BLaER1 treated with 17β-estradiol and CSF1 and Interleukin-3, amounts not matched to agents 10 nM and 100 nM (cell line): ENCODE measurements around the gene CYREN.
A peak's percentile ranks its signal among the peaks of the same experiment; 100 is the strongest.

Source experiments
- H3K27ac ChIP-seq, 11 experiments: shearing (Covaris generic); formaldehyde crosslinking; 2 replicates each; pipeline ENCODE4 v1.8.1; 2022
- H3K27me3 ChIP-seq, 11 experiments: shearing (Covaris generic); formaldehyde crosslinking; 2 replicates each; pipeline ENCODE4 v1.8.1; 2022
- H3K36me3 ChIP-seq, 11 experiments: shearing (Covaris generic); formaldehyde crosslinking; 2 replicates each; pipeline ENCODE4 v1.8.1; 2022
- H3K4me1 ChIP-seq, 10 experiments: shearing (Covaris generic); formaldehyde crosslinking; 2 replicates each; pipeline ENCODE4 v1.8.1; 2022
- H3K4me2 ChIP-seq, 11 experiments: shearing (Covaris generic); formaldehyde crosslinking; 2 replicates each; pipeline ENCODE4 v1.8.1; 2022
- H3K4me3 ChIP-seq, 10 experiments: shearing (Covaris generic); formaldehyde crosslinking; 2 replicates each; pipeline ENCODE4 v1.8.1; 2022
- H3K9ac ChIP-seq, 11 experiments: shearing (Covaris generic); formaldehyde crosslinking; 2 replicates each; pipeline ENCODE4 v1.8.1; 2022
- H3K9me3 ChIP-seq, 11 experiments: shearing (Covaris generic); formaldehyde crosslinking; replicated peaks in 1 of 11; 2 replicates each; pipeline ENCODE4 v1.8.1; 2022
- H4K20me1 ChIP-seq, 11 experiments: shearing (Covaris generic); formaldehyde crosslinking; 2 replicates each; pipeline ENCODE4 v1.8.1; 2022
- Cebpa-rat ChIP-seq, 11 experiments: shearing (Covaris generic); IDR thresholded peaks; 2 replicates each; pipeline ENCODE4 v1.8.1; 2022

CYREN gene

GRCh38 chr7:135161669-135162068 is 8.8 kb downstream of the CYREN start:
- Histone ChIP-seq H3K36me3 (peaks cover 69 to 78% (median 75%) of the 10 kb centered on the region in 11 experiments), H3K4me2 (peak overlapping the region; percentile 58 to 93 (median 80)), H3K9me3 (peaks cover 37 to 69% (median 53%) of the 10 kb centered on the region in 11 experiments), H3K4me3 (peak overlapping the region in 4 of 10 experiments; percentile 23 to 36 (median 28); a peak in 4 of 20 replicates), H3K27ac (peak overlapping the region; percentile 59 to 89 (median 84); a peak in 21 of 22 replicates), H3K9ac (peak overlapping the region in 7 of 11 experiments; percentile 54 to 71 (median 67); a peak in 12 of 22 replicates), H3K27me3 (no peaks in the 10 kb centered on the region), H4K20me1 (peaks cover 0 to 23% (median 0%) of the 10 kb centered on the region in 11 experiments; a peak in 7 of 22 replicates), H3K4me1 (peaks cover 29 to 46% (median 36%) of the 10 kb centered on the region in 10 experiments)
- TF ChIP-seq Cebpa-rat (IDR thresholded peaks at IDR 0.05): no peak

- peaks cover 29 to 44% (median 35%) of the 10 kb centered on the region in 10 experiments for H3K4me1 ChIP-seq
Measured at GRCh38 chr7:135160858-135161653, 9.5 kb downstream of the CYREN start.

GRCh38 chr7:135160098-135160857 is 10.2 kb downstream of the CYREN start:
- H3K4me1 ChIP-seq: peaks cover 29 to 44% (median 35%) of the 10 kb centered on the region in 10 experiments
- H4K20me1 ChIP-seq: peaks cover 0 to 9% (median 0%) of the 10 kb centered on the region in 11 experiments; a peak in 2 of 22 replicates
- H3K9ac ChIP-seq: peak overlapping the region; percentile 54 to 71 (median 67); a peak in 21 of 22 replicates
- no peaks in the 10 kb centered on the region for H3K27me3 ChIP-seq
- peak overlapping the region in 4 of 10 experiments; percentile 1 to 36 (median 10); a peak in 5 of 20 replicates for H3K4me3 ChIP-seq
- peak overlapping the region; percentile 59 to 89 (median 84); a peak in 21 of 22 replicates for H3K27ac ChIP-seq
- H3K9me3 ChIP-seq: peaks cover 51 to 76% (median 67%) of the 10 kb centered on the region in 11 experiments
- peak overlapping the region; percentile 58 to 93 (median 80) for H3K4me2 ChIP-seq
- peaks cover 62 to 76% (median 69%) of the 10 kb centered on the region in 11 experiments for H3K36me3 ChIP-seq
- TF ChIP-seq Cebpa-rat (IDR thresholded peaks at IDR 0.05): no peak

More at GRCh38 chr7:135160858-135161653, 9.5 kb downstream of the CYREN start:
- Histone ChIP-seq H3K4me2 (peak overlapping the region; percentile 58 to 93 (median 80)), H3K27me3 (no peaks in the 10 kb centered on the region), H3K27ac (peak overlapping the region; percentile 59 to 89 (median 84); a peak in 21 of 22 replicates), H3K9ac (peak overlapping the region; percentile 54 to 71 (median 67)), H4K20me1 (peaks cover 0 to 17% (median 0%) of the 10 kb centered on the region in 11 experiments; a peak in 4 of 22 replicates), H3K36me3 (peaks cover 67 to 77% (median 73%) of the 10 kb centered on the region in 11 experiments), H3K4me3 (peak overlapping the region in 7 of 10 experiments; percentile 0 to 36 (median 23); a peak in 7 of 20 replicates), H3K9me3 (peaks cover 43 to 75% (median 59%) of the 10 kb centered on the region in 11 experiments)
- TF ChIP-seq Cebpa-rat (IDR thresholded peaks at IDR 0.05): peak in 6 of 11 experiments; percentile 12 to 80 (median 48); a peak in 6 of 22 replicates

GRCh38 chr7:135159359-135160085 is 11.0 kb downstream of the CYREN start:
- no peak for TF ChIP-seq Cebpa-rat (IDR thresholded peaks at IDR 0.05)
- Histone ChIP-seq H3K27ac (peak overlapping the region; percentile 59 to 89 (median 84); a peak in 21 of 22 replicates), H3K36me3 (peaks cover 55 to 70% (median 62%) of the 10 kb centered on the region in 11 experiments), H3K9ac (peak overlapping the region in 6 of 11 experiments; percentile 46 to 71 (median 64); a peak in 8 of 22 replicates), H3K27me3 (no peaks in the 10 kb centered on the region), H4K20me1 (peaks cover 0 to 1% (median 0%) of the 10 kb centered on the region in 11 experiments; a peak in 2 of 22 replicates), H3K4me1 (peaks cover 29 to 44% (median 35%) of the 10 kb centered on the region in 10 experiments), H3K4me2 (peak overlapping the region; percentile 58 to 93 (median 80); a peak in 20 of 22 replicates), H3K9me3 (peaks cover 54 to 78% (median 74%) of the 10 kb centered on the region in 11 experiments), H3K4me3 (no peak overlapping the region)

GRCh38 chr7:135158874-135159273 is 11.6 kb downstream of the CYREN start:
- Histone ChIP-seq H3K4me3 (no peak overlapping the region), H3K9ac (no peak overlapping the region), H3K4me2 (peak overlapping the region in 6 of 11 experiments; percentile 11 to 93 (median 80); a peak in 11 of 22 replicates), H4K20me1 (no peaks in the 10 kb centered on the region; a peak in 1 of 22 replicates), H3K4me1 (peaks cover 29 to 44% (median 35%) of the 10 kb centered on the region in 10 experiments), H3K27ac (peak overlapping the region; percentile 25 to 89 (median 84); a peak in 13 of 22 replicates), H3K27me3 (no peaks in the 10 kb centered on the region), H3K36me3 (peaks cover 48 to 63% (median 55%) of the 10 kb centered on the region in 11 experiments), H3K9me3 (peaks cover 54 to 79% (median 75%) of the 10 kb centered on the region in 11 experiments)
- no peak for TF ChIP-seq Cebpa-rat (IDR thresholded peaks at IDR 0.05)

- no peak for TF ChIP-seq Cebpa-rat (IDR thresholded peaks at IDR 0.05)
- peaks cover 54 to 79% (median 75%) of the 10 kb centered on the region in 11 experiments for H3K9me3 ChIP-seq
- no peaks in the 10 kb centered on the region for H3K27me3 ChIP-seq
- peak overlapping the region in 1 of 11 experiments; percentile 90; a peak in 2 of 22 replicates for H3K4me2 ChIP-seq
- H3K4me1 ChIP-seq: peaks cover 29 to 44% (median 35%) of the 10 kb centered on the region in 10 experiments
- H4K20me1 ChIP-seq: no peaks in the 10 kb centered on the region
- 0 out of 20 replicates have a peak overlapping the region, but pooled peaks of 1 of the 10 experiments have one; percentile 5 for H3K4me3 ChIP-seq
- H3K9ac ChIP-seq: no peak overlapping the region
- H3K36me3 ChIP-seq: peaks cover 41 to 57% (median 49%) of the 10 kb centered on the region in 11 experiments
- peak overlapping the region in 6 of 11 experiments; percentile 9 to 89 (median 82); a peak in 8 of 22 replicates for H3K27ac ChIP-seq
Measured at GRCh38 chr7:135158141-135158655, 12.3 kb downstream of the CYREN start.

GRCh38 chr7:135156290-135156689 is 14.2 kb downstream of the CYREN start:
- TF ChIP-seq Cebpa-rat (IDR thresholded peaks at IDR 0.05): no peak
- no peak overlapping the region for H3K4me2 ChIP-seq

More at GRCh38 chr7:135156290-135156689, 14.2 kb downstream of the CYREN start:
- H3K9me3 ChIP-seq: peaks cover 41 to 67% (median 58%) of the 10 kb centered on the region in 11 experiments
- no peak overlapping the region for H3K27ac ChIP-seq
- H3K4me3 ChIP-seq: no peak overlapping the region
- no peak overlapping the region for H3K9ac ChIP-seq
- no peaks in the 10 kb centered on the region for H3K27me3 ChIP-seq
- peaks cover 30 to 50% (median 38%) of the 10 kb centered on the region in 10 experiments for H3K4me1 ChIP-seq
- H4K20me1 ChIP-seq: no peaks in the 10 kb centered on the region
- H3K36me3 ChIP-seq: peaks cover 25 to 46% (median 35%) of the 10 kb centered on the region in 11 experiments
